GM19240 (cell line): ENCODE results near the gene MYO15B.

Experiments
- DNase-seq: peaks from one replicate; pipeline ENCODE4 v3.0.0; 2011; ENCODE audit warnings: low spot score; ENCODE audit not compliant: insufficient read length

The MYO15B gene

DNA sequence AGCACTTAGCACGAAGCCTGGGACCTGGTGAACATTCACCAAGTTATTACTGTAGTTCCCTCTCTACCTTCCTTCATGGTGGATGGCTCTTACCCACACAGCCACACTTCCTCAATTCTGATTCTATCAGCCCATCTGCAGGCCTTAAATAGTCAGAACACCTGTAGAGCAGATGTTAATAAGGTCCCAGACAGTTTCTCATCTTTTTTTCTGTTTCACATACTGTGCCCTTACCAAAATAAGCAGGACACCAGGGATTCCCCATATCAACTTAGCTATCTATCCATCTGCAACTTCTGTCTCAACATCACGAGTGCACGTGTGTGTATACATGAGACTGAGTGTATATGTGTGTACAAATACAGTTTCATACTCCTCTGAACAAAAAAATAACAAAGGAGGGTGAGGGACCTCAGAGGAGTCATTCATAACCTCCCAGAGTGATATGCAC, 76.5 kb downstream of the MYO15B start:
- no peak for DNase-seq

DNA sequence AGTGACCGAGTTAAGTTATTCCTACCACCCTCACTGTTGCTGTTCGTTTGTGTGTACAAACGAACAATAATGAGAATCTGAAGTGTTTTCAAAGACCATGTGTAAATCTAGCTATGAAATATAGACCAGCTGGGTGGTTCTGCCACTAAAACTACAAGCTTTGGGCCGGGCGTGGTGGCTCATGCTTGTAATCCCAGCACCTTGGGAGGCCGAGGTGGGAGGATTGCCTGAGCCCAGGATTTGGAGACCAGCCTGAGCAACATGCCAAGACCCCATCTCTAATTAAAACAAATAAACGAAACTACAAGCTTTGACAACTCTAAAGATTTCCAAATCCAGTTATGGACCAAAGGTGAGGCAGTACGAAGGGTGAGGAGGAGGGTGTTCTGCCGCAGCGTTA, 78.4 kb downstream of the MYO15B start:
- no peak for DNase-seq

DNA sequence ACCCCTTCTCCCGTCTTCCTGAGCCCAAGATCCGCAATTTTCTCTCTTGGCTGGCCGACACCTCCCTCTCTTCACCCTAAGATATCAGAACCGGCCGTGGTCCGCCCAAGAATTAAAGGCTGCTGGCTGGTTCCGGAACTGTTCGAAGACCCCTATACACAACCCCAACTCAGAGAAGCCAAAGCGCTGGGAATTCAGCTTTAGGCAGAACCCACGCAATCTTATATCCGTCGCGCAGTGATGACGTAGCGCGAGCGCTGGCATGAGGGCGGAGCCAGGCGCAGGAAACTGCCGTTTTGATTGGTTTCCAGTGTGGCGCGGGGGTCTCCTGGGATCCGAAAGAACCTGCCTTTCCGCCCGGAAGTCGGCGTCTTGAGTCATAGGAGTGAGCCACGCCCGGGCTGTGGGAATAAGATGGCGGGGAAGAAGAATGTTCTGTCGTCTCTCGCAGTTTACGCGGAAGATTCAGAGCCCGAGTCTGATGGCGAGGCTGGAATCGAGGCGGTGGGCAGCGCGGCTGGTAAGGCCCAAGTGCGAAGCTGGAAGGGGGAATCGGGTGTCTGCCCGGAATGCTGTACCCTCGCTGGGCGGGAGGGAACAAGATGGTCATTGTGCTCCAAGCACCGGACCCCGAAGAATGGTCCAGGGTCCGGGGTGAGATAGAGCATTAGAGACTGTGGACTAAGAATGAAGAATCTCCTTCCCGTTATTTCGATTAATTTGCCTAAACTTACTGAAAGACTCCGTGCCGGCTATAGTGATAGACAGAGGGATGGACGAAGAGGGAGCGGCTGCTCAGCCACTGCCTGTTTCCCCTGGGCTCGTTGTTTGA, 79.6 kb downstream of the MYO15B start, which contains the start of the genes RECQL5 and SAP30BP:
Gene RECQL5, minus strand, starts transcription at position 196 of the 832 bp plus-strand sequence. CDS start 597 bp downstream, outside the sequence.
Gene SAP30BP, plus strand, starts transcription at position 380 of the 832 bp plus-strand sequence. Its CDS starts 35 bp downstream, at position 415.
- DNase-seq: peak; percentile 79

DNA sequence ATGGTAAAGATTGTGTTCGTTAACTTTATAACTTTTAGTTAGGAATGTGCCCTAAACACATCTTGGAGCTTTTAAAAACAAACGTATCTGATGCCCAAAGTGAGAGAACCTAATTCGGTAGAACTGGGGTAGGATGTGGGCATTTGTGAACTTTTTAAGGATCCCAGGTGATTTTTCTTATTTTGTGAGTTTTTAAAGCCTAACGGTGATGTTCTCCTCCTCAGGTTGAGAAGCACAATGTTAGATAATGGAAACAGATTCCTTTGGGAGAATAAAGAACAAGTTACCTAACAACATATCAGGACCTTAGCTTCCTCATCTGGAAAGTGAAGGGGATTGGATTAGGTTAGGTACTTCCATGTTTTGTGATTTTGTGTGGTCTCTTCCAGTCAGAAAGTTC, 80.2 kb downstream of the MYO15B start:
- no peak for DNase-seq

DNA sequence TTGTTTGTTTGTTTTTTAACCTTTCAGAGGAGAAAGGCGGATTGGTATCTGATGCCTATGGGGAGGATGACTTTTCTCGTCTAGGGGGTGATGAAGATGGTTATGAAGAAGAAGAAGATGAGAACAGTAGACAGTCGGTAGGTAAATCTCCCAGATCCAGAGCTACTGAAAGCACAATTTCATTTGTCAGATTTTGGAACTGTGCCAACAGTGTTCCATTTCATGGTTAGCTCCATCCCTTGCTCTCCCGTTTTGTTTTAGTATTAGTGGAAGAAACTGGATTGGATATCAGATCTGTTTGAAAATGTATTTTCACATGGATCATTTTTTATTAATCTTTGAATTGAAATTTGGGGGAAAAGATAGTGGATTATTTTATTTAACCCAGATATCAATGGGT, 80.9 kb downstream of the MYO15B start:
- no peak for DNase-seq

DNA sequence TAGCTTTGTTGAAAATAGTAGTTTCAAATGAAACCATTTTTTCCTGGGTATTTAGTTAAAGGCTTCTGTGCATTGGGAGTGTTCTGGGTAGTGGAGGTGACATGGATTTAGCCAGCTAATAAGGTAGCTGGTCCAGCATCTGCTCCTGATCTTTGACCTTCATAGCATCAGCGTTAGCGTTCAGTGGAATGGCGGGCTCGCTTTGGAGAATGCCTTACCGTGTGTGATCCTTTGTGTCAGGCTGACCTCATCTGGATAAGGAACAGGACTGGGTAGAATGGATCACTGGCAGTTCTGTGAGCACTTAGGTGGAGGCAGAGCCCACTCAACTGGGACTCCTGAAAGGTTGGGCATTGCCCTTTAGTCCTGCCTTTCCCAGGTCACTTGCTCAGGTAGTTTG, 83.3 kb downstream of the MYO15B start:
- DNase-seq: no peak

DNA sequence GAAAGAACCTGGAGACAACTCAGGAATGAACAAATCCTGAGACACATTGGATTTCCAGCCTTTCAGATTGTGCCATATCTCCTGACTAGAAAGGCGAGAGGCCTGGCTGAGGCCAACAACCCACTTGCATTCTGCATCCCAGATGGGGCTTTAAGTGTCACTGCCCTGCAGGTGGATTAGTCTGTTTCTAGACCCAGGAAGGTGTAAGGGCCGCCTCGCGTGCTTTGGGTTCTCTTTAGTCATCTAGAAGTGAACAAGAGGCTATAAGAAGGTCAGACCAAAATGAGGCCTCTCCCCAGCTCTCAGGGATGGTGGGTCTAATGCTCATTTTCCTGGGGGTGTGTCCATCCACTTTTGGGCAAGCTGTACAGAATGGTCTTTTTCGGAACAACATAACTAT, 84.4 kb downstream of the MYO15B start:
- no peak for DNase-seq

DNA sequence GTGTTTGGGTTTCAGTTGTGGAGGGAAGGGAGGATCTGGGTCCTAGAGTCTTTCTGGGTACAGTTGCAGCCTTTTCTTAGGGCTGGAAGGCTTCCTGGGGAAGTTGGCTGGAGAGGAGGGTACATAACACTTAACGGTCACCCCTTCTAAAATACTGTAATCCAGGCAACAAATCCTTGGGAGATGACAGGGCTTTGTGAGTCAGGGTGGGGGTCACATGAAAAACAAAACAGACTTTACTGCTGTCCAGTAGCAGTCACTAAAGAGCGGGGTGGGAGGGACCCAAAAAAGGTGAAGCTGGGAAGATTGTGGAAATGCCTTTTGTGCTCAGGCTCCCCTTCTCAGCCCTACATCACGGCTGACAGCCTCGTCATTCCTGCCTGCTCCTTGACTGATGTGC, 85.9 kb downstream of the MYO15B start:
- no peak for DNase-seq
